Measurements from ENCODE around the gene AIF1L.

DNA sequence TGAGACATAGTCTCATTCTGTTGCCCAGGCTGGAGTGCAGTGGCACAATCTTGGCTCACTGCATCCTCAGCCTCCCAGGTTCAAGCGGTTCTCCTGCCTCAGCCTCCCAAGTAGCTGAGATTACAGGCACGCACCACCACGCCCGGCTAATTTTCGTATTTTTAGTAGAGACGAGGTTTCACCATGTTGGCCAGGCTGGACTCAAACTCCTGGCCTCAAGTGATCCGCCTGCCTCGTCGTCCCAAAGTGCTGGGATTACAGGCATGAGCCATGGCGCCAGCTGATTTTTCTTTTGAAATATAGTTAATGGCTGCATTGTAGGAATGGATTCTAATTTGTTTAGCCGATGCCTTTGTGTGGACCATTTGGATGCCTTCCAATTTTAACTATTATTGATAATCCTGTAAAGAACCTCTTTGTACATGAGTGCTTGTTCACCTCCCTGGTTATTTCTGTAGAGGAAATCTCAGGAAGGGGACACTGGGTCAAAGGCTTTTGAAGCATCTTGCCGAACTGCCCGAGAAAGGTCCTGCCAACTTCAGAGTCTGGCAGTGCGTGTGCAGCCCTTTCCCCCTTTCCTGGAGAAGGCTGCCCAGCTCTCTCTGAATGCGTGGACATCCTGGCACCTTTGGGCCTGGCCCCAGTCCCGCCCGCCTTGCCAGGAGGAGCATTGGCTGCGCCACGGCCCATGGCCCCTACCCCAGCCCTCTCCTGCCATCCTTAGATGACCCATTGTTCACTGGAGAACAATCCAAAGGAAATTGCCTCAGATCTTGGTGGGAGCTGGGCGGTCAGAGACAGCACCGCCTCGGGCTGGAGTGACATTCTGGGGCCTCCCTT lies 20.2 kb downstream of the AIF1L start:
- TF ChIP-seq, protein P1, sequence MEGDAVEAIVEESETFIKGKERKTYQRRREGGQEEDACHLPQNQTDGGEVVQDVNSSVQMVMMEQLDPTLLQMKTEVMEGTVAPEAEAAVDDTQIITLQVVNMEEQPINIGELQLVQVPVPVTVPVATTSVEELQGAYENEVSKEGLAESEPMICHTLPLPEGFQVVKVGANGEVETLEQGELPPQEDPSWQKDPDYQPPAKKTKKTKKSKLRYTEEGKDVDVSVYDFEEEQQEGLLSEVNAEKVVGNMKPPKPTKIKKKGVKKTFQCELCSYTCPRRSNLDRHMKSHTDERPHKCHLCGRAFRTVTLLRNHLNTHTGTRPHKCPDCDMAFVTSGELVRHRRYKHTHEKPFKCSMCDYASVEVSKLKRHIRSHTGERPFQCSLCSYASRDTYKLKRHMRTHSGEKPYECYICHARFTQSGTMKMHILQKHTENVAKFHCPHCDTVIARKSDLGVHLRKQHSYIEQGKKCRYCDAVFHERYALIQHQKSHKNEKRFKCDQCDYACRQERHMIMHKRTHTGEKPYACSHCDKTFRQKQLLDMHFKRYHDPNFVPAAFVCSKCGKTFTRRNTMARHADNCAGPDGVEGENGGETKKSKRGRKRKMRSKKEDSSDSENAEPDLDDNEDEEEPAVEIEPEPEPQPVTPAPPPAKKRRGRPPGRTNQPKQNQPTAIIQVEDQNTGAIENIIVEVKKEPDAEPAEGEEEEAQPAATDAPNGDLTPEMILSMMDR (IDR thresholded peaks at IDR 0.05) = no peak
- TF ChIP-seq EP300 (IDR thresholded peaks at IDR 0.05) (no peak), POLR2A (IDR thresholded peaks at IDR 0.05) (no peak)
